Measurements from ENCODE around the gene NDUFB6.
A peak's percentile ranks its signal among the peaks of the same experiment; 100 is the strongest.

Gene NDUFB6

GRCh38 chr9:32596096-32596865 is 23.3 kb upstream of the NDUFB6 start:
- Histone ChIP-seq H3F3A (ENCODE audit: low read depth) (no peaks in the 10 kb centered on the region), H3K79me2 (ENCODE audit: insufficient read depth, low read length) (no peaks in the 10 kb centered on the region), H3K9me3 (ENCODE audit: insufficient read depth, low read depth, low read length) (no peaks in the 10 kb centered on the region), H3K4me1 (ENCODE audit: insufficient read depth, low read length, poor library complexity, severe bottlenecking) (no peaks in the 10 kb centered on the region), H4K20me1 (ENCODE audit: insufficient read depth, low read length, poor library complexity, severe bottlenecking) (no peaks in the 10 kb centered on the region), H3K9ac (ENCODE audit: low read depth, low read length, poor library complexity, severe bottlenecking) (no peak overlapping the region), H3K36me3 (ENCODE audit: insufficient read depth, low read length) (no peaks in the 10 kb centered on the region), H3K4me3 (ENCODE audit: low read length, poor library complexity, severe bottlenecking) (no peak overlapping the region), H3K4me2 (ENCODE audit: low read depth, low read length, poor library complexity, severe bottlenecking) (no peak overlapping the region), H3K27me3 (ENCODE audit: insufficient read depth, low read length, poor library complexity, severe bottlenecking) (no peaks in the 10 kb centered on the region), H2AFZ (ENCODE audit: low read length) (no peak overlapping the region), H3K9me2 (replicated peaks; ENCODE audit: low read depth, low read length) (no peaks in the 10 kb centered on the region)
- TF ChIP-seq, protein P1, sequence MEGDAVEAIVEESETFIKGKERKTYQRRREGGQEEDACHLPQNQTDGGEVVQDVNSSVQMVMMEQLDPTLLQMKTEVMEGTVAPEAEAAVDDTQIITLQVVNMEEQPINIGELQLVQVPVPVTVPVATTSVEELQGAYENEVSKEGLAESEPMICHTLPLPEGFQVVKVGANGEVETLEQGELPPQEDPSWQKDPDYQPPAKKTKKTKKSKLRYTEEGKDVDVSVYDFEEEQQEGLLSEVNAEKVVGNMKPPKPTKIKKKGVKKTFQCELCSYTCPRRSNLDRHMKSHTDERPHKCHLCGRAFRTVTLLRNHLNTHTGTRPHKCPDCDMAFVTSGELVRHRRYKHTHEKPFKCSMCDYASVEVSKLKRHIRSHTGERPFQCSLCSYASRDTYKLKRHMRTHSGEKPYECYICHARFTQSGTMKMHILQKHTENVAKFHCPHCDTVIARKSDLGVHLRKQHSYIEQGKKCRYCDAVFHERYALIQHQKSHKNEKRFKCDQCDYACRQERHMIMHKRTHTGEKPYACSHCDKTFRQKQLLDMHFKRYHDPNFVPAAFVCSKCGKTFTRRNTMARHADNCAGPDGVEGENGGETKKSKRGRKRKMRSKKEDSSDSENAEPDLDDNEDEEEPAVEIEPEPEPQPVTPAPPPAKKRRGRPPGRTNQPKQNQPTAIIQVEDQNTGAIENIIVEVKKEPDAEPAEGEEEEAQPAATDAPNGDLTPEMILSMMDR (conservative IDR thresholded peaks at IDR 0.05; ENCODE audit: low read length), result no peak
- no peak for TF ChIP-seq EZH2phosphoT487 (IDR thresholded peaks at IDR 0.05; ENCODE audit: borderline replicate concordance)

GRCh38 chr9:32590898-32591297 is 17.9 kb upstream of the NDUFB6 start:
- H3K9me2 ChIP-seq (replicated peaks; ENCODE audit: low read depth, low read length), result no peaks in the 10 kb centered on the region
- H3K4me1 ChIP-seq (ENCODE audit: insufficient read depth, low read length, poor library complexity, severe bottlenecking), result no peaks in the 10 kb centered on the region
- H3K9ac ChIP-seq (ENCODE audit: low read depth, low read length, poor library complexity, severe bottlenecking), result no peak overlapping the region
- TF ChIP-seq EZH2phosphoT487 (IDR thresholded peaks at IDR 0.05; ENCODE audit: borderline replicate concordance), result no peak
- TF ChIP-seq, protein P1 (conservative IDR thresholded peaks at IDR 0.05; ENCODE audit: low read length), result no peak
- 0 out of 2 replicates have a peak overlapping the region, but pooled peaks have one; percentile 28 for H2AFZ ChIP-seq (ENCODE audit: low read length)
- no peak overlapping the region for H3K4me2 ChIP-seq (ENCODE audit: low read depth, low read length, poor library complexity, severe bottlenecking)
- no peaks in the 10 kb centered on the region for H3F3A ChIP-seq (ENCODE audit: low read depth)
- no peaks in the 10 kb centered on the region for H3K27me3 ChIP-seq (ENCODE audit: insufficient read depth, low read length, poor library complexity, severe bottlenecking)
- H3K36me3 ChIP-seq (ENCODE audit: insufficient read depth, low read length), result no peaks in the 10 kb centered on the region
- H3K79me2 ChIP-seq (ENCODE audit: insufficient read depth, low read length), result no peaks in the 10 kb centered on the region
- H3K9me3 ChIP-seq (ENCODE audit: insufficient read depth, low read depth, low read length), result no peaks in the 10 kb centered on the region
- H4K20me1 ChIP-seq (ENCODE audit: insufficient read depth, low read length, poor library complexity, severe bottlenecking), result no peaks in the 10 kb centered on the region
- no peak overlapping the region for H3K4me3 ChIP-seq (ENCODE audit: low read length, poor library complexity, severe bottlenecking)

DNA sequence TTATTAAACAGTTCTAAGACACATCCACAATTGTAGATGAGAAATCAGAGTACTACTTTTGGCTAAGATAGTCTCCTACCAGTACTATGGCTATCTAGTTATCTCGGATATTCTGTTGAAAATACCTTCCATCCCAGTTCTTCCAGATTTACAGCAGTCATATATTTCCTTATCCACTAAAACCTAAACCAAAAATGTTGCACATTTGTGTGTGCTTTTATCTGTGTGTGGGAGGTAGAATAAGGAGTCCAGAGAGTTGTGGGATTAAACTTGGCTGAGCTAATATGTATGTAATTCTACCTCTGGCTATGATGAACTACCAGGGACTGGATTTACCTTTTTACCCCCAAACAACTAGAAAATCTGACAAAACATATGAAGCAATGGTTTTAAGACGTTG is 17.5 kb upstream of the NDUFB6 start:
- Histone ChIP-seq H3K9me2 (replicated peaks; ENCODE audit: low read depth, low read length) (no peaks in the 10 kb centered on the region), H3F3A (ENCODE audit: low read depth) (no peaks in the 10 kb centered on the region), H3K9me3 (ENCODE audit: insufficient read depth, low read depth, low read length) (no peaks in the 10 kb centered on the region), H4K20me1 (ENCODE audit: insufficient read depth, low read length, poor library complexity, severe bottlenecking) (no peaks in the 10 kb centered on the region), H3K4me2 (ENCODE audit: low read depth, low read length, poor library complexity, severe bottlenecking) (no peak overlapping the region), H2AFZ (ENCODE audit: low read length) (0 out of 2 replicates have a peak overlapping the region, but pooled peaks have one; percentile 28), H3K36me3 (ENCODE audit: insufficient read depth, low read length) (no peaks in the 10 kb centered on the region), H3K4me3 (ENCODE audit: low read length, poor library complexity, severe bottlenecking) (no peak overlapping the region), H3K27me3 (ENCODE audit: insufficient read depth, low read length, poor library complexity, severe bottlenecking) (no peaks in the 10 kb centered on the region), H3K9ac (ENCODE audit: low read depth, low read length, poor library complexity, severe bottlenecking) (no peak overlapping the region), H3K4me1 (ENCODE audit: insufficient read depth, low read length, poor library complexity, severe bottlenecking) (no peaks in the 10 kb centered on the region), H3K79me2 (ENCODE audit: insufficient read depth, low read length) (no peaks in the 10 kb centered on the region)
- TF ChIP-seq, protein P1 (conservative IDR thresholded peaks at IDR 0.05; ENCODE audit: low read length), result no peak
- TF ChIP-seq EZH2phosphoT487 (IDR thresholded peaks at IDR 0.05; ENCODE audit: borderline replicate concordance), result no peak
